RWPE2 (cell line): Measurements from ENCODE around the gene RAPSN.

Experiments
- ATAC-seq: fragments of 200-7000 bp; cut with Tn5 transposase; 3 replicates; pipeline ENCODE4 v1.9.1; 2021; ENCODE audit warnings: low read depth
- DNase-seq: peaks from one replicate; pipeline ENCODE4 v3.0.0-alpha.2; 2020; ENCODE audit warnings: low spot score
- H3K27ac ChIP-seq: fragments of 450-650 bp; 2 replicates; pipeline ENCODE4 v1.5.1; 2017; ENCODE audit warnings: mild to moderate bottlenecking; ENCODE audit not compliant: poor library complexity, severe bottlenecking
- H3K27me3 ChIP-seq: fragments of 250-450 bp; sonication (Bioruptor Pico); 2 replicates; pipeline ENCODE4 v1.5.1; 2021; ENCODE audit warnings: mild to moderate bottlenecking, moderate library complexity; ENCODE audit not compliant: insufficient read depth, poor library complexity, severe bottlenecking
- H3K36me3 ChIP-seq: fragments of 250-450 bp; sonication (Bioruptor Pico); 2 replicates; pipeline ENCODE4 v1.5.1; 2020; ENCODE audit warnings: low read depth, mild to moderate bottlenecking, moderate library complexity
- H3K4me1 ChIP-seq: fragments of 250-450 bp; sonication (Bioruptor Pico); 2 replicates; pipeline ENCODE4 v1.5.1; 2021; ENCODE audit warnings: mild to moderate bottlenecking, moderate library complexity; ENCODE audit not compliant: insufficient read depth, poor library complexity, severe bottlenecking
- H3K4me3 ChIP-seq: fragments of 250-450 bp; sonication (Bioruptor Pico); 2 replicates; pipeline ENCODE4 v1.5.1; 2021; ENCODE audit warnings: mild to moderate bottlenecking, moderate library complexity; ENCODE audit not compliant: severe bottlenecking
- H3K9me3 ChIP-seq: fragments of 250-450 bp; sonication (Bioruptor Pico); 2 replicates; pipeline ENCODE4 v1.5.1; 2021; ENCODE audit warnings: mild to moderate bottlenecking, moderate library complexity; ENCODE audit not compliant: severe bottlenecking
- TF ChIP-seq, protein P1 (sequence below): fragments of 450-650 bp; IDR thresholded peaks from one replicate; pipeline ENCODE4 v1.5.1; 2017; ENCODE audit warnings: mild to moderate bottlenecking, moderate library complexity; ENCODE audit not compliant: poor library complexity, severe bottlenecking

RAPSN gene

DNA sequence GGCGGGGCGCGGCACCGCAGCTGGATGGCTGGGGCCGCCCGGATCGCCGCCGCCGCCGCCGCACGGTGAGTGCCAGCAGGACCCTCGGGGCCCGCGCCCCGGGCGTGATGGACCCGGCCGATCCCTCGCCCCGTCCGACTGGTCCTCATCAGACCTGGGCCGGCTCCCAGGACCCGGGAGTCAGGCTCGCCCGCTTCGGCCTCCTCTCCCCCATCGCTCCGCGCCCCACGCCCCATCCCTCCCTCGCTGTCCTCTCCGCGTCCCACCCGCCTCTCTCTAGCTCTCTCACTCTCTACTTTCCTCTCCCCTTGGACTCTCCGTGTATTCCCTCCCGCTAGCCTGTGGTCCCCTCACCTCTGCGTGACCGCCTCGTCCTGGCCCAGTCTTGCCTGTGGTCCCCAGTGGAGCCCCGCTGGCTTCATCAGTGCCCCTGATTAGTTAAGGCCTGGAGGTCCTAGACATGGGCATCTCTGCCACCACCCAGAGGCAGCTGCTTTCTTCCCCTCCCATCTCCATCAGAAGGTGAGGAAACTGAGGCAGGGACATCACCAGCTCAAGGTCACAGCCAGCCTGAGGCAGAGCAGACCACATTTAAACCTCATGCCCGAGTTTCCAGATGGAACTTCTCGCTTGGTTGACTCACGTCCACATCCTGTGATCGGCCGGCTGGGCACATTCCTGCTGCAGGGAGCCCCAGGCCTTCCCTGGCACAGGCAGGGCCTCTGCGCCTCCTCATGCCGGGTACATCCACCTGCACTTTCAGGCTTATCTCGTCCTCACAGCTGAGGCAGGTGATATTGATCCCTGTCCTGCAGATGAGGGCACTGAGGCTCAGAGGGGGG lies 40.1 kb downstream of the RAPSN start:
- ATAC-seq: peak; percentile 54

DNA sequence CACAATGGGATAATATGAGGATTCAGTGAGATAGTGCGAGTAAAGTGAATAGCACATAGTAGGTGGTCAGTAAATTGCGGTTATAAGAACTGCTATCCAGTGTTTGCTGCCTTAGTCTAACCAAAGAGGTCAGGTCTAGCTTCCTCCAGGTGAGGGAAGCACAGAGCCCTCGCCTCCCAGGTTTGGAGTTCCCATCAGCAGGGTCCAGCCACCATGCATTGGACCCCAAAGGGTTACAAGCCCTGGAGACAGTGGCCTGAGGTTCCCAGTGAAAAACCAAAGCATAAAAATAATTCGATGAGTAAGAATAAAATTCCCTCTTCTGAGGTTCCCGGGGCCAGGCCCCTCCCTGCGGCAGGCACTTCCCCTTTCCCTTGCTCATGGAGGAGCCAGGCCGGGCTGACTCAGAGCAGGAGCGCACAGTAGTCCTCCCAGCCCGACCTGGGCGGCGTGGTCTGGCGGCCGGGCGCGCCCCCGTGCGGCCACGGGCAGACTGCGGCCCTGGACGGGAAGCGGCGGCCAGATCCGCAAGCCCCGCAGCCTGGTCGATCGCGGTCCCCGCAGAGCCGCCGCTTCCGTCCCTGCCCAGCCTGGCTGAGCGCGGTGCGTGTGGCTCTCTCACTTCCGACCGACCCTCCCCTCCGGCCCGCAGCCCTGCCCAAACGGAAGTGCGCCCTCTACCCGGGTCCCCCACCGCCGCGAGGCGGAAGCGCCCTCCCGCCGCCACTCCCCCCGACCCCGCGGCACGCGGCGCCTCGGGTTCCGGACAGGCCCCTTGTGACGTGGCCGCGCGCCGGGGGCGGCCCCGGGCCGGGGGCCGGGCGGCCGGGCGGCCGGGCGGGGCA lies 41.0 kb downstream of the RAPSN start, which contains the start of gene SLC39A13:
Gene SLC39A13, plus strand, starts transcription at position 845 of the 845 bp plus-strand sequence. CDS start 1,505 bp downstream, outside the sequence.
- TF ChIP-seq, protein P1, sequence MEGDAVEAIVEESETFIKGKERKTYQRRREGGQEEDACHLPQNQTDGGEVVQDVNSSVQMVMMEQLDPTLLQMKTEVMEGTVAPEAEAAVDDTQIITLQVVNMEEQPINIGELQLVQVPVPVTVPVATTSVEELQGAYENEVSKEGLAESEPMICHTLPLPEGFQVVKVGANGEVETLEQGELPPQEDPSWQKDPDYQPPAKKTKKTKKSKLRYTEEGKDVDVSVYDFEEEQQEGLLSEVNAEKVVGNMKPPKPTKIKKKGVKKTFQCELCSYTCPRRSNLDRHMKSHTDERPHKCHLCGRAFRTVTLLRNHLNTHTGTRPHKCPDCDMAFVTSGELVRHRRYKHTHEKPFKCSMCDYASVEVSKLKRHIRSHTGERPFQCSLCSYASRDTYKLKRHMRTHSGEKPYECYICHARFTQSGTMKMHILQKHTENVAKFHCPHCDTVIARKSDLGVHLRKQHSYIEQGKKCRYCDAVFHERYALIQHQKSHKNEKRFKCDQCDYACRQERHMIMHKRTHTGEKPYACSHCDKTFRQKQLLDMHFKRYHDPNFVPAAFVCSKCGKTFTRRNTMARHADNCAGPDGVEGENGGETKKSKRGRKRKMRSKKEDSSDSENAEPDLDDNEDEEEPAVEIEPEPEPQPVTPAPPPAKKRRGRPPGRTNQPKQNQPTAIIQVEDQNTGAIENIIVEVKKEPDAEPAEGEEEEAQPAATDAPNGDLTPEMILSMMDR: peak; percentile 90
- DNase-seq (peak; percentile 95), ATAC-seq (peak; percentile 82)
- H3K9me3 ChIP-seq: no peaks in the 10 kb centered on the region
- H3K4me3 ChIP-seq: peak within 1 kb of the TSS; percentile 52
- no peaks in the 10 kb centered on the region for H3K4me1 ChIP-seq
- peak within 1 kb of the TSS; percentile 85 for H3K27ac ChIP-seq
- peaks cover 24% of the 10 kb centered on the region for H3K36me3 ChIP-seq
- H3K27me3 ChIP-seq: no peaks in the 10 kb centered on the region

More for the DNA sequence above, 40.1 kb downstream of the RAPSN start:
- H3K36me3 ChIP-seq: peaks cover 30% of the 10 kb centered on the region
- DNase-seq: peak; percentile 86
- peak overlapping the region; percentile 52 for H3K4me3 ChIP-seq
- H3K9me3 ChIP-seq: no peaks in the 10 kb centered on the region
- H3K27ac ChIP-seq: peak overlapping the region; percentile 85
- H3K27me3 ChIP-seq: no peaks in the 10 kb centered on the region
- H3K4me1 ChIP-seq: no peaks in the 10 kb centered on the region
- TF ChIP-seq, protein P1: no peak

DNA sequence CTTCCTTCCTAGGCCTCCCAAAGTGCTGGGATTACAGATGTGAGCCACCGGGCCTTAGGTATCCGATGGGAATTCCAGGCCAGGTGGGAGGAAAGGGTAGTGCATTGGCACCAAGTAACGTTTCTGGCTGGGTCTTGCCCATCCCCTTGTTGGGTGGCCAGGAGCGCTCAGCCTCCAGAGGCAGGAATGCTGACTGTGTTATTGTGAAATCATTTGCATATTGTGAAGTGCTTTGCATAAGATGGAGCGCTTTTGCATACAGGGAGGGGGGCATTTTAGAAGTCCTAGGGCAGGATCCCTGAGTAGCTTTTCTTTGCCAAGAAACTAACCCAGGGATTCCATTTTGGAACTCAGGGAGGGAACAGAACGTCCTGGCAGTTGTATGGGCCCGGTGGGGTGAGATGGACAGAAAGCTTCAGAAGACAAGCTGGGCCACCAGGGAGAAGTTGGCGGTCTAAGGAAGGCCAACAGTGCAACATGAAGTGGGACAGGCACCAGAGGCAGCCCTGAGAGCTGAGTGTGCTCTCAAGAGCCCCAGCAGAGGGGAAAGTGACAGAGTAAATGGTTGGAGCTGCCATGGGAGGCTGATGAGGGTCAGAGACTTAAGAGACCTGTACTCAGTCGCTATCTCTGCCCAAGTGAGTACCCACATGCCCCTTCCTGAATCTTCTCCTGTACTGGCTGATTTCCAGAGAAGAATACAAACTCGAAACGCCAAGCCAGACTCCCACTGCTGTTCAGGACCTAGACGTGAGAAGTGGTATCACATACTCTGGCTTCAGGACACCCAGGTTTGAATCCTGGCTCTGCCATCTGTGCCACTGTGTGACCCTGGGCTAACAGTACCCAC lies 41.8 kb downstream of the RAPSN start:
- no peaks in the 10 kb centered on the region for H3K9me3 ChIP-seq
- no peaks in the 10 kb centered on the region for H3K27me3 ChIP-seq
- DNase-seq: no peak
- peak overlapping the region; percentile 52 for H3K4me3 ChIP-seq
- peak overlapping the region; percentile 85 for H3K27ac ChIP-seq
- peaks cover 21% of the 10 kb centered on the region for H3K36me3 ChIP-seq
- no peaks in the 10 kb centered on the region for H3K4me1 ChIP-seq
- ATAC-seq: no peak
- TF ChIP-seq, protein P1: no peak

DNA sequence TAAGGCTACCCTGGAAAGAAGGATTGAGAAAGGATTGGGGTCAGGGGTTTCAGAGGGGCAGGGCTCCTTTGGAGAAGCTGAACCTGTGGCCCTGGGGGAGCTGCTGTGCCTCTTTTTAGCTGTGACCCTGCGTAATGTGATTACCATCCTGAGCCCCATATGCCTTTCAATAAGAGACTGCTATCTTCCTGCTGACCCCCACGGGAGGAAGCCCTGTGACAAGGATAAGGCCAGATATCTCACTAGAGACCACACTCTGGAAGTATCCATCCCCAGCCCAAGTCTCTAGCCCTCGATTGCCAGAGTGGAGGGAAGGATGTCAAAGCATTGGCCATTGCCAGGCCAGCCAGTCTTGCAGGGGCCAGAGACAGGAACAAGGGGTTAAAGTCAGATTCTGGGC lies 45.4 kb downstream of the RAPSN start:
- TF ChIP-seq, protein P1: no peak
- Histone ChIP-seq H3K4me1 (no peaks in the 10 kb centered on the region), H3K27me3 (no peaks in the 10 kb centered on the region), H3K27ac (no peak overlapping the region), H3K4me3 (no peak overlapping the region), H3K9me3 (no peaks in the 10 kb centered on the region), H3K36me3 (no peaks in the 10 kb centered on the region)
- DNase-seq (no peak), ATAC-seq (no peak)
